HEK293 (cell line): ENCODE data around the gene DNAJC6.

Experiments used
- KLF10 ChIP-seq: fragments of 450-650 bp; IDR thresholded peaks from 2 replicates; pipeline ENCODE4 v1.5.1; 2018; ENCODE audit warnings: missing biosample characterization, mild to moderate bottlenecking, missing genetic modification characterization
- KLF7 ChIP-seq: fragments of 450-650 bp; formaldehyde crosslinking; IDR thresholded peaks from 2 replicates; pipeline ENCODE4 v1.5.1; 2016; ENCODE audit warnings: missing biosample characterization, missing genetic modification characterization, borderline replicate concordance
- OSR2 ChIP-seq: fragments of 450-650 bp; formaldehyde crosslinking; IDR thresholded peaks from 2 replicates; pipeline ENCODE4 v1.5.1; 2016; ENCODE audit warnings: missing biosample characterization, missing genetic modification characterization
- REPIN1 ChIP-seq: fragments of 450-650 bp; formaldehyde crosslinking; IDR thresholded peaks from 2 replicates; pipeline ENCODE4 v1.5.1; 2017; ENCODE audit warnings: missing biosample characterization, missing genetic modification characterization, low read depth
- ZBTB17 ChIP-seq: fragments of 450-650 bp; formaldehyde crosslinking; IDR thresholded peaks from 2 replicates; pipeline ENCODE4 v1.5.1; 2016; ENCODE audit warnings: missing biosample characterization, missing genetic modification characterization
- ZBTB20 ChIP-seq: fragments of 450-650 bp; formaldehyde crosslinking; IDR thresholded peaks from 2 replicates; pipeline ENCODE4 v1.5.1; 2016; ENCODE audit warnings: missing biosample characterization, missing genetic modification characterization
- ZEB2 ChIP-seq: fragments of 450-650 bp; formaldehyde crosslinking; IDR thresholded peaks from 2 replicates; pipeline ENCODE4 v1.5.1; 2016; ENCODE audit warnings: missing biosample characterization, missing genetic modification characterization
- ZNF335 ChIP-seq: fragments of 450-650 bp; formaldehyde crosslinking; conservative IDR thresholded peaks from 2 replicates; pipeline ENCODE4 v1.5.1; 2016; ENCODE audit warnings: missing biosample characterization, missing genetic modification characterization
- ZNF341 ChIP-seq: fragments of 450-650 bp; formaldehyde crosslinking; IDR thresholded peaks from 2 replicates; pipeline ENCODE4; 2016; ENCODE audit warnings: low read depth, missing biosample characterization, missing genetic modification characterization
- ZNF473 ChIP-seq: fragments of 450-650 bp; formaldehyde crosslinking; IDR thresholded peaks from 2 replicates; pipeline ENCODE4 v1.5.1; 2017; ENCODE audit warnings: missing biosample characterization, missing genetic modification characterization
- ZNF501 ChIP-seq: fragments of 450-650 bp; formaldehyde crosslinking; IDR thresholded peaks from 2 replicates; pipeline ENCODE4 v1.5.1; 2016; ENCODE audit warnings: missing biosample characterization, missing genetic modification characterization
- ZNF521 ChIP-seq: fragments of 450-650 bp; formaldehyde crosslinking; IDR thresholded peaks from 2 replicates; pipeline ENCODE4 v1.5.1; 2017; ENCODE audit warnings: missing biosample characterization, mild to moderate bottlenecking, missing genetic modification characterization
- ZNF555 ChIP-seq: fragments of 450-650 bp; formaldehyde crosslinking; conservative IDR thresholded peaks from 2 replicates; pipeline ENCODE4 v1.5.1; 2017; ENCODE audit warnings: missing biosample characterization, mild to moderate bottlenecking, missing genetic modification characterization, inconsistent platforms
- ZNF596 ChIP-seq: fragments of 450-650 bp; IDR thresholded peaks from 2 replicates; pipeline ENCODE4 v1.5.0; 2018; ENCODE audit warnings: missing biosample characterization, mild to moderate bottlenecking, missing genetic modification characterization, moderate library complexity
- ZNF707 ChIP-seq: fragments of 450-650 bp; formaldehyde crosslinking; IDR thresholded peaks from 2 replicates; pipeline ENCODE4 v1.5.1; 2016; ENCODE audit warnings: missing biosample characterization, missing genetic modification characterization
- ZNF791 ChIP-seq: fragments of 450-650 bp; formaldehyde crosslinking; IDR thresholded peaks from 2 replicates; pipeline ENCODE4 v1.5.1; 2016; ENCODE audit warnings: missing biosample characterization, missing genetic modification characterization
- ZNF830 ChIP-seq: fragments of 450-650 bp; IDR thresholded peaks from 2 replicates; pipeline ENCODE4 v1.5.0; 2018; ENCODE audit warnings: missing biosample characterization, missing genetic modification characterization, low read depth, mild to moderate bottlenecking, moderate library complexity
- ZSCAN16 ChIP-seq: fragments of 450-650 bp; formaldehyde crosslinking; IDR thresholded peaks from 2 replicates; pipeline ENCODE4 v1.5.1; 2016; ENCODE audit warnings: missing biosample characterization, missing genetic modification characterization
- TF ChIP-seq, protein P1 (sequence below): fragments of 450-650 bp; formaldehyde crosslinking; IDR thresholded peaks from 2 replicates; pipeline ENCODE4 v1.5.1; 2017; ENCODE audit warnings: missing biosample characterization, missing genetic modification characterization
- TF ChIP-seq, protein P2 (sequence below): fragments of 450-650 bp; formaldehyde crosslinking; IDR thresholded peaks from 2 replicates; pipeline ENCODE4 v1.5.1; 2016; ENCODE audit warnings: missing biosample characterization, missing genetic modification characterization
- TF ChIP-seq, protein P3 (sequence below): fragments of 450-650 bp; formaldehyde crosslinking; IDR thresholded peaks from 2 replicates; pipeline ENCODE4 v1.5.1; 2016; ENCODE audit warnings: missing biosample characterization, missing genetic modification characterization
- TF ChIP-seq, protein P4 (sequence below): fragments of 450-650 bp; formaldehyde crosslinking; IDR thresholded peaks from 2 replicates; pipeline ENCODE4 v1.5.1; 2016; ENCODE audit warnings: missing biosample characterization, missing genetic modification characterization
- TF ChIP-seq, protein P5 (sequence below): fragments of 450-650 bp; formaldehyde crosslinking; IDR thresholded peaks from 2 replicates; pipeline ENCODE4 v1.5.1; 2016; ENCODE audit warnings: missing biosample characterization, missing genetic modification characterization
- TF ChIP-seq, protein P6 (sequence below): fragments of 450-650 bp; formaldehyde crosslinking; IDR thresholded peaks from 2 replicates; pipeline ENCODE4 v1.5.1; 2016; ENCODE audit warnings: missing biosample characterization, missing genetic modification characterization, low read depth
- TF ChIP-seq, protein P7 (sequence below): fragments of 450-650 bp; formaldehyde crosslinking; IDR thresholded peaks from 2 replicates; pipeline ENCODE4 v1.5.1; 2016; ENCODE audit warnings: missing biosample characterization, missing genetic modification characterization

Gene DNAJC6

DNA sequence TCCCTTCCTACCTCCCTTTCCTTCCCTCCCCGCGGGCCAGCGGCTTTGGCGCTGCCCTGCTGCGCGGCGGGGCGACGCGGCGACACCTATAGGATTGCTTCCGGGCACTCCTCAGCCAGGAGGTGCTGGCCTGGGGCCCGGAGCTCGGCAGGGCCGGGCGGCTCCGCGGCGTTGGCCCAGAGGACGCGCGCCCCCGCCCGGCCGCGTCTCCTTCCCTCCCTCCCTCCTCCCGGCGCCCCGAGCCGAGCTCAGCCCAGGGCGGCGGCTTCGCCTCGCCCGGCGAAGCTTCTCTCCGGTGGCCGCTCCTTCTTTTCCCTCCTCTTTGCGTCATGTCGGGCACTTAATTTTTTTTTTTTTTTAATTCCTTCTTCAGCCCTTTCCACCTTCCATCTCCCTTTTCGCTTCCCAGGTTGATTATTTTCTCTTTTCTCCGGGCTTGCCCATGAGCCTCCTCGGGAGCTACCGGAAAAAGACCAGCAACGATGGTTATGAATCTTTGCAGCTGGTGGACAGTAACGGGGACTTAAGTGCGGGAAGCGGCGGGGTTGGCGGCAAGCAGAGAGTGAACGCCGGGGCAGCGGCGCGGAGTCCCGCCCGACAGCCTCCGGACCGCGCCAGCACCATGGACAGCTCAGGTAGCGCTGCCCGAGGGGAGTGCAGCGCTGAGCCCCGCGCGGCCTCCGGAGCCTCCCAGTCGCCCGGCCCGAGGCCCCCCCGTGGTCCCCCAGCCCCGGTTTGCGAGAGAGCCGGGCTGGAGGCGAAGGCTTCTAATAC is at the start of gene DNAJC6 (continued):
- TF ChIP-seq, protein P1, sequence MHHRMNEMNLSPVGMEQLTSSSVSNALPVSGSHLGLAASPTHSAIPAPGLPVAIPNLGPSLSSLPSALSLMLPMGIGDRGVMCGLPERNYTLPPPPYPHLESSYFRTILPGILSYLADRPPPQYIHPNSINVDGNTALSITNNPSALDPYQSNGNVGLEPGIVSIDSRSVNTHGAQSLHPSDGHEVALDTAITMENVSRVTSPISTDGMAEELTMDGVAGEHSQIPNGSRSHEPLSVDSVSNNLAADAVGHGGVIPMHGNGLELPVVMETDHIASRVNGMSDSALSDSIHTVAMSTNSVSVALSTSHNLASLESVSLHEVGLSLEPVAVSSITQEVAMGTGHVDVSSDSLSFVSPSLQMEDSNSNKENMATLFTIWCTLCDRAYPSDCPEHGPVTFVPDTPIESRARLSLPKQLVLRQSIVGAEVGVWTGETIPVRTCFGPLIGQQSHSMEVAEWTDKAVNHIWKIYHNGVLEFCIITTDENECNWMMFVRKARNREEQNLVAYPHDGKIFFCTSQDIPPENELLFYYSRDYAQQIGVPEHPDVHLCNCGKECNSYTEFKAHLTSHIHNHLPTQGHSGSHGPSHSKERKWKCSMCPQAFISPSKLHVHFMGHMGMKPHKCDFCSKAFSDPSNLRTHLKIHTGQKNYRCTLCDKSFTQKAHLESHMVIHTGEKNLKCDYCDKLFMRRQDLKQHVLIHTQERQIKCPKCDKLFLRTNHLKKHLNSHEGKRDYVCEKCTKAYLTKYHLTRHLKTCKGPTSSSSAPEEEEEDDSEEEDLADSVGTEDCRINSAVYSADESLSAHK: no peak
- TF ChIP-seq KLF10 (tag by site-specific recombination) (peak; percentile 32; the same call in 1 of the 2 replicates), ZNF521 (tag by site-specific recombination) (no peak), KLF7 (tag by site-specific recombination) (no peak), ZEB2 (tag by site-specific recombination) (peak; percentile 91), REPIN1 (no peak), ZNF341 (no peak), ZNF501 (tag by site-specific recombination) (no peak), OSR2 (tag by site-specific recombination) (no peak), ZBTB17 (tag by site-specific recombination) (peak; percentile 77), ZNF596 (tag by site-specific recombination) (peak; percentile 49; the same call in 1 of the 2 replicates), ZNF335 (tag by site-specific recombination) (peak; percentile 90), ZNF707 (tag by site-specific recombination) (no peak), ZNF791 (no peak), ZNF830 (tag by site-specific recombination) (no peak), ZSCAN16 (tag by site-specific recombination) (no peak), ZNF473 (tag by site-specific recombination) (no peak), ZNF555 (tag by site-specific recombination) (no peak), ZBTB20 (peak; percentile 89)
- TF ChIP-seq, protein P2, sequence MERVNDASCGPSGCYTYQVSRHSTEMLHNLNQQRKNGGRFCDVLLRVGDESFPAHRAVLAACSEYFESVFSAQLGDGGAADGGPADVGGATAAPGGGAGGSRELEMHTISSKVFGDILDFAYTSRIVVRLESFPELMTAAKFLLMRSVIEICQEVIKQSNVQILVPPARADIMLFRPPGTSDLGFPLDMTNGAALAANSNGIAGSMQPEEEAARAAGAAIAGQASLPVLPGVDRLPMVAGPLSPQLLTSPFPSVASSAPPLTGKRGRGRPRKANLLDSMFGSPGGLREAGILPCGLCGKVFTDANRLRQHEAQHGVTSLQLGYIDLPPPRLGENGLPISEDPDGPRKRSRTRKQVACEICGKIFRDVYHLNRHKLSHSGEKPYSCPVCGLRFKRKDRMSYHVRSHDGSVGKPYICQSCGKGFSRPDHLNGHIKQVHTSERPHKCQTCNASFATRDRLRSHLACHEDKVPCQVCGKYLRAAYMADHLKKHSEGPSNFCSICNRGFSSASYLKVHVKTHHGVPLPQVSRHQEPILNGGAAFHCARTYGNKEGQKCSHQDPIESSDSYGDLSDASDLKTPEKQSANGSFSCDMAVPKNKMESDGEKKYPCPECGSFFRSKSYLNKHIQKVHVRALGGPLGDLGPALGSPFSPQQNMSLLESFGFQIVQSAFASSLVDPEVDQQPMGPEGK (tag by site-specific recombination): peak; percentile 91
- TF ChIP-seq, protein P3, sequence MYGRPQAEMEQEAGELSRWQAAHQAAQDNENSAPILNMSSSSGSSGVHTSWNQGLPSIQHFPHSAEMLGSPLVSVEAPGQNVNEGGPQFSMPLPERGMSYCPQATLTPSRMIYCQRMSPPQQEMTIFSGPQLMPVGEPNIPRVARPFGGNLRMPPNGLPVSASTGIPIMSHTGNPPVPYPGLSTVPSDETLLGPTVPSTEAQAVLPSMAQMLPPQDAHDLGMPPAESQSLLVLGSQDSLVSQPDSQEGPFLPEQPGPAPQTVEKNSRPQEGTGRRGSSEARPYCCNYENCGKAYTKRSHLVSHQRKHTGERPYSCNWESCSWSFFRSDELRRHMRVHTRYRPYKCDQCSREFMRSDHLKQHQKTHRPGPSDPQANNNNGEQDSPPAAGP: 0 out of 2 replicates have a peak, but pooled peaks have one; percentile 20
- TF ChIP-seq, protein P4, sequence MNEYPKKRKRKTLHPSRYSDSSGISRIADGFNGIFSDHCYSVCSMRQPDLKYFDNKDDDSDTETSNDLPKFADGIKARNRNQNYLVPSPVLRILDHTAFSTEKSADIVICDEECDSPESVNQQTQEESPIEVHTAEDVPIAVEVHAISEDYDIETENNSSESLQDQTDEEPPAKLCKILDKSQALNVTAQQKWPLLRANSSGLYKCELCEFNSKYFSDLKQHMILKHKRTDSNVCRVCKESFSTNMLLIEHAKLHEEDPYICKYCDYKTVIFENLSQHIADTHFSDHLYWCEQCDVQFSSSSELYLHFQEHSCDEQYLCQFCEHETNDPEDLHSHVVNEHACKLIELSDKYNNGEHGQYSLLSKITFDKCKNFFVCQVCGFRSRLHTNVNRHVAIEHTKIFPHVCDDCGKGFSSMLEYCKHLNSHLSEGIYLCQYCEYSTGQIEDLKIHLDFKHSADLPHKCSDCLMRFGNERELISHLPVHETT (tag by site-specific recombination): no peak
- TF ChIP-seq, protein P5, sequence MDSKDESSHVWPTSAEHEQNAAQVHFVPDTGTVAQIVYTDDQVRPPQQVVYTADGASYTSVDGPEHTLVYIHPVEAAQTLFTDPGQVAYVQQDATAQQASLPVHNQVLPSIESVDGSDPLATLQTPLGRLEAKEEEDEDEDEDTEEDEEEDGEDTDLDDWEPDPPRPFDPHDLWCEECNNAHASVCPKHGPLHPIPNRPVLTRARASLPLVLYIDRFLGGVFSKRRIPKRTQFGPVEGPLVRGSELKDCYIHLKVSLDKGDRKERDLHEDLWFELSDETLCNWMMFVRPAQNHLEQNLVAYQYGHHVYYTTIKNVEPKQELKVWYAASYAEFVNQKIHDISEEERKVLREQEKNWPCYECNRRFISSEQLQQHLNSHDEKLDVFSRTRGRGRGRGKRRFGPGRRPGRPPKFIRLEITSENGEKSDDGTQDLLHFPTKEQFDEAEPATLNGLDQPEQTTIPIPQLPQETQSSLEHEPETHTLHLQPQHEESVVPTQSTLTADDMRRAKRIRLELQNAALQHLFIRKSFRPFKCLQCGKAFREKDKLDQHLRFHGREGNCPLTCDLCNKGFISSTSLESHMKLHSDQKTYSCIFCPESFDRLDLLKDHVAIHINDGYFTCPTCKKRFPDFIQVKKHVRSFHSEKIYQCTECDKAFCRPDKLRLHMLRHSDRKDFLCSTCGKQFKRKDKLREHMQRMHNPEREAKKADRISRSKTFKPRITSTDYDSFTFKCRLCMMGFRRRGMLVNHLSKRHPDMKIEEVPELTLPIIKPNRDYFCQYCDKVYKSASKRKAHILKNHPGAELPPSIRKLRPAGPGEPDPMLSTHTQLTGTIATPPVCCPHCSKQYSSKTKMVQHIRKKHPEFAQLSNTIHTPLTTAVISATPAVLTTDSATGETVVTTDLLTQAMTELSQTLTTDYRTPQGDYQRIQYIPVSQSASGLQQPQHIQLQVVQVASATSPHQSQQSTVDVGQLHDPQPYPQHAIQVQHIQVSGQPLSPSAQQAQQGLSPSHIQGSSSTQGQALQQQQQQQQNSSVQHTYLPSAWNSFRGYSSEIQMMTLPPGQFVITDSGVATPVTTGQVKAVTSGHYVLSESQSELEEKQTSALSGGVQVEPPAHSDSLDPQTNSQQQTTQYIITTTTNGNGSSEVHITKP (tag by site-specific recombination): peak; percentile 23; the same call in 1 of the 2 replicates
- TF ChIP-seq, protein P6, sequence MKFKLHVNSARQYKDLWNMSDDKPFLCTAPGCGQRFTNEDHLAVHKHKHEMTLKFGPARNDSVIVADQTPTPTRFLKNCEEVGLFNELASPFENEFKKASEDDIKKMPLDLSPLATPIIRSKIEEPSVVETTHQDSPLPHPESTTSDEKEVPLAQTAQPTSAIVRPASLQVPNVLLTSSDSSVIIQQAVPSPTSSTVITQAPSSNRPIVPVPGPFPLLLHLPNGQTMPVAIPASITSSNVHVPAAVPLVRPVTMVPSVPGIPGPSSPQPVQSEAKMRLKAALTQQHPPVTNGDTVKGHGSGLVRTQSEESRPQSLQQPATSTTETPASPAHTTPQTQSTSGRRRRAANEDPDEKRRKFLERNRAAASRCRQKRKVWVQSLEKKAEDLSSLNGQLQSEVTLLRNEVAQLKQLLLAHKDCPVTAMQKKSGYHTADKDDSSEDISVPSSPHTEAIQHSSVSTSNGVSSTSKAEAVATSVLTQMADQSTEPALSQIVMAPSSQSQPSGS (tag by site-specific recombination): no peak
- TF ChIP-seq, protein P7, sequence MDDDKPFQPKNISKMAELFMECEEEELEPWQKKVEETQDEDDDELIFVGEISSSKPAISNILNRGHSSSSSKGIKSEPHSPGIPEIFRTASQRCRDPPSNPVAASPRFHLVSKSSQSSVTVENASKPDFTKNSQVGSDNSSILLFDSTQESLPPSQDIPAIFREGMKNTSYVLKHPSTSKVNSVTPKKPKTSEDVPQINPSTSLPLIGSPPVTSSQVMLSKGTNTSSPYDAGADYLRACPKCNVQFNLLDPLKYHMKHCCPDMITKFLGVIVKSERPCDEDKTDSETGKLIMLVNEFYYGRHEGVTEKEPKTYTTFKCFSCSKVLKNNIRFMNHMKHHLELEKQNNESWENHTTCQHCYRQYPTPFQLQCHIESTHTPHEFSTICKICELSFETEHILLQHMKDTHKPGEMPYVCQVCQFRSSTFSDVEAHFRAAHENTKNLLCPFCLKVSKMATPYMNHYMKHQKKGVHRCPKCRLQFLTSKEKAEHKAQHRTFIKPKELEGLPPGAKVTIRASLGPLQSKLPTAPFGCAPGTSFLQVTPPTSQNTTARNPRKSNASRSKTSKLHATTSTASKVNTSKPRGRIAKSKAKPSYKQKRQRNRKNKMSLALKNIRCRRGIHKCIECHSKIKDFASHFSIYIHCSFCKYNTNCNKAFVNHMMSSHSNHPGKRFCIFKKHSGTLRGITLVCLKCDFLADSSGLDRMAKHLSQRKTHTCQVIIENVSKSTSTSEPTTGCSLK: no peak
